HG03521 (cell line): ENCODE measurements around the gene DCUN1D3.
"Not testable (repeated sequence)": the region's sequence is repeated elsewhere in the genome, so short reads cannot be mapped to it uniquely, and the experiment has no call there.

Experiments
- ATAC-seq: cut with Tn5 transposase; IDR thresholded peaks from one replicate; pipeline ENCODE4 v1.9.1; 2021; ENCODE audit warnings: mild to moderate bottlenecking, moderate library complexity; ENCODE audit not compliant: unreplicated experiment

DCUN1D3 gene

DNA sequence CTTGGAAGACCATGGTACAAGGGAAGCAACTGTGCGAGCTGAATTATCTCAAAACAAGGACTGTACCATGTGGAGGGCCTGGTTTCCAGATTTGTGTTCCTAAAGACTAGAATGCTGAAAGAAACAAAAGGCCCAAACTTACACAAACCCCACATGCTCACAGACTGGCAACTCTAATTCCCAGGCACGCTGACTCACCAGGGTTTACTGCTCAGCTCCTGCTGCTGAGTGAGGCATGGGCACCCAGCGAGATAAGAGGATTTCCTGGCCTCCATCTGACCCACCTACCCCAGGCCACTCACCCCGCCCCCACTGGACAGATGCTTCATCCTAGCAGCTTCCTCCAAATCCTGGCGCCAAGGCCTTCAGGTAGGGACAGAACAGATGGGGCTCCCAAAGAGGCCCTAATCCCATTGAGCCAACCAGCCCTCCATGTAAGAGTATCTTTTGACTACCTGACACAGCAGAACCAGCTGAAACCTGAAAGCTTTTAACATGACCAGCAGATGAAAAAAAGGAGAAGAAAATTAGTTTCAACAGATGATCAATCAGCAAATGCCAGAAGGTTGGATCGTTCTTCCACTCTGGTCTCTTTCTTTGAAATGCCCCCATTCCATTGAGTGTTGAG lies 33.9 kb downstream of the DCUN1D3 start:
- ATAC-seq, result no peak

DNA sequence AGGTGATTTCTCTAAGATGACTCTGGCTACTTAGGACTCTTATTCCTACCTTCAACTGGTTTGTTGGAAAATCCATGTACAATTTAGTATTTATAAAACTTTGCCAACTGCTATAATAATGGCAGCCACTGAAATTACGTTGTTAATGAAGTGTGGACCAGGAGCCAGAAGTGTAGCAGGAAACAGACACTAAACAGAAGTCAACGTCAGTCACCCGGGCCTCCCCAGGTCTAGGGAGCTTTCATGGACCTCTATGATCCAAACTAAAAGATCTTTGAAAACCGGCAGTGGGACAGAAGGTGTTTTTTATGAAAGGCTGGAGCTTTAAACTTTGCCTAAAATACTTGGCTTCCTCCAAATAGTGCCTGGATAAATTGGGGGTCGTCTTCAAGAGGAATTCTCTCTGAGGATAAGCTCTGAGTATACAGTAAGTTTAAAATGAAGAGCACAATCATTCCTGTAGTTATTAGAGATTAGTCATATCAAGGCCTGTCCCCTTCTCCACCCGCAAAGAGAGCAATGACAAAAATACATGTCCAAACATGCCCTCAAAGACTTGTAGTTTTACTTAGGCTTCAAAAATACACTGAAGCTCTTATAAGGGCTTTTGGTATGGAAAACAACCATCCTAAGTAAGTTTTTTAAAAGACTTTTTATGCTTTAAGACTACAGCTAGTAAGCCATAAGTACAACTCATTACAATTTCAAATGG lies 34.6 kb downstream of the DCUN1D3 start:
- ATAC-seq, result no peak

DNA sequence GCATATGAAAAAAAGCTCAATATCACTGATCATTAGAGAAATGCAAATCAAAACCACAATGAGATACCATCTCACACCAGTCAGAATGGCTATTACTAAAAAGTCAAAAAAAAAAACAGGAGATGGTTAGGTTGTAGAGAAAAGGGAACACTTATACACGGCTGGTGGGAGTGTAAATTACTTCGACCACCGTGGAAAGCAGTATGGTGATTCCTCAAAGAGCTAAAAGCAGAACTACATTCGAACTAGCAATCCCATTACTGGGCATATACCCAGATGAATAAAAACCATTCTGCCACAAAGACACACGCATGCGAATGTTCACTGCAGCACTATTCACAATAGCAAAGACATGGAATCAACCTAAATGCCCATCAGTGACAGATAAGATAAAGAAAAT lies 35.8 kb downstream of the DCUN1D3 start:
- ATAC-seq, result not testable (repeated sequence)

DNA sequence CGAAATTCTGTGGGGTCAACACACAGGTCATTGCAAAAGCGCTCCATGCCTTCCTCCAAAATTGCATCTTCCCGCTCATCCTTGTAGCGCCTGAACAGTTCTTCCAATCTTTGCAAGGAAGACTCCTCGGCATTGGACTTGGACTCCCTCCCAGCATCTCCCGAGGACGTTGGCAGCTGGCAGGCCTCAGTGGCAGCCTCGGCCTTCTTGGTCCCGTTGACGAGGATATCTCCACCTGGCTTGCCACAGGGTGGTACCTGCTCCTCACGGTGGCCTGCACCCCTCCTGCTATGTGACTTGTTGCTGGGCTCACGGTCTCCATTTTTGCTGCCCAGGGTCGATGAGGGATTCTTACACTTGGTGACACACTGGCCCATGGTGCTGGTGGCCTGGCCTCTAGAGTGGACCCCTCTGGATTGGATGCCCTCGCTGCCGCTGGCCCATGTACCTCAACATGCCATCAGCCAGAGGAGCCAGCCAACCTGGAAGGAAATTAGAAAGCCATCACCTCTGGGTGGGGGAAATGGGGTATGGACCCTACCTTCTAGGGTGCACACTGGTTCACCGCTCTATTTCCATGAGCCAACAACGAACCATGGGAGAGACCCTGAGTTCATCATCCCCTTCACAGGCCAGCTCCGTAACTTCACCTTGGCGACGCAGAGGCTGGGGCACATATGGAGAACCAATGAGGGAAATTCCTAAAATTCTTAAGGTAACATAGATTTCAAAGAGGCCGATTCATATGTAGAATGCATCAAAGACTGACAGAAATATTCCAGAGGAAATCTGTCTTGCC lies 37.8 kb downstream of the DCUN1D3 start:
- no peak for ATAC-seq

DNA sequence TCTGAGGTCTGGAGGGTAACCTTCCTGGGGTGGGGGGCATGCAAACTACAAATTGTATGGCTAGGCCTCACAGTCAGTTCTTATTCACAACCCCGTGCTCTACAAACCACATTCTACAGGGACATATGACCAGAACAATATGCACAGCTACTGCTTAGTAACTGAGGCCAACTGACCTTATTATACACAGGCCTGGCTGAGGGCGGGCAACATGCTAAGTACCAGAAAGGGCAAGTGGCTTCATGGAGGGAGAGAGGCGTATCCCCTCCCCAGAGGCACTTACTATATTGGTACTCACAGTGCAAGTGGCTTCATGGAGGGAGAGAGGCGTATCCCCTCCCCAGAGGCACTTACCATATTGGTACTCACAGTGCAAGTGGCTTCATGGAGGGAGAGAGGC lies 39.2 kb downstream of the DCUN1D3 start:
- ATAC-seq, result not testable (repeated sequence)

DNA sequence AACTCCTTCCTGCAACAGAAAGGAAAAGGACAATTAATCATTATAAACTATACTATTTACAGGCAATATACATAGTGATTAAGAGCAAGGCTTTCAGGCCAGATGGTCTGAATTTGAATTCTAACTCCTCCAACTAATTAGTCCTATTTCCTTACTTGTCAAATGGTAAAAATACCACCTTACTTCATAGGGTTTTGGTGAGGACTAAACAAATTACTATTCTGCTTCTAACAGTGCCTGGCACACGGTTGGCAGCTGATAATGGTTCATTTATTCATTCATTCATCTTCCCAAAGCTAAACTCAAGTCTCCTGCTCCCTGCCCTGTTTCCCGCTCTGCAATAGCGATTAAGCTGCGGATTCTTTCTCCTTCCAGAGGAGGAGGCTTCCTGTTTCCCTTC lies 39.8 kb downstream of the DCUN1D3 start:
- no peak for ATAC-seq

DNA sequence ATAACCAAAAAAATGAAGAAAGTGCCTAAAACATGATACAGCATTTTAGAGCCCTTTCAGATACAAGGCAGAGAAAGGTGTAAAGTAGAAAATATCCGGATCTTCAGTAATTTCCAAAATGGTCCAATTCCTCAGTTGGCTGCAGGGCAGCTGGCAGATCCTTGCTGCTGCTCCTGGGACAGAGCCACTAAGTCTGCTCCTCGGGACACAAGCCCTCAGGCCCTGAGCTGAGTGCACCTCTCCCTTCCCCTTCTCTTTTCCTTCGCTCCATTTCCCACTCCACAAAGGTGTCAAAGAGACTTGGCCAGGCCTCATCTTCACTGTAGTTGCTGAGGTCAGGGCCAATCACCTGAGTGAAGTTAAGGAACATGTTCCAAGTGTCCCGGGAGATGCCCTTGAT lies 40.5 kb downstream of the DCUN1D3 start:
- ATAC-seq, result no peak

DNA sequence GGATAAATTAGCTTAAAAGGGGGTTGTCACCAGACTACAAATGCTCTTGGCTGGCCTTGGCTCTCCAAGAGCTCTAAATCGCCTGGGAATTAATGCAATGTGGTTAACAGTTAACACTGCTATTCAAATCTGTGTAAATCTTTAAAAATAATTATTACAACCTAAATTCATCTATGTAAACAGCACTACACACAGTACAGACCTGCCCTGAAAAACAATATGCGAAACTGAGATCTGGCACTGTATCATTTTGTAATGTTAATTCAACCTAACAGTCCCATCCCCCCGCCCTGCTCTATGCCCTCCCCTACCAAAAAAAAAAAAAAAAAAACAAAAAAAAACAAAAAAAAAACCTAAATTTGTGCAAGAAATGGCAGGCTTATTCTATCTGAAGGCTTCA lies 40.9 kb downstream of the DCUN1D3 start:
- no peak for ATAC-seq

DNA sequence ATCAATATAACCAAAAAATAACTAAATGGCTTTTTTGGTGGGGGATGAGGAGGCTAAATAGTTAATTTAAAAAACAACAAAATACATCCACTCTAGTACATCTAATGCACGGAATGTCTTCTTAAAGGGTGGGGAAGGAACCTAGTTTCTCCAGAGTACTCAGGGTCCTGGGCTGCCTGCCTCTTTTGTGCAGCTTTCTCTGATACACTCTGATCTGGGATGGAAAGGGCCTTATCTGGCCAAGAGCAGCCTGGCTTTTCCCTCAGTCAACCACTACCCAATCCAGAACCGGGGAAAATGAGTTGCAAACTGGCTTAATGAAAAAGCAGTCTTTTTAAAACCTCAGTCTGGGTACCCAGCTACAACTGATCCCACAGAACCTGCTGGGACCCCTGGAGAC lies 42.9 kb downstream of the DCUN1D3 start:
- no peak for ATAC-seq

DNA sequence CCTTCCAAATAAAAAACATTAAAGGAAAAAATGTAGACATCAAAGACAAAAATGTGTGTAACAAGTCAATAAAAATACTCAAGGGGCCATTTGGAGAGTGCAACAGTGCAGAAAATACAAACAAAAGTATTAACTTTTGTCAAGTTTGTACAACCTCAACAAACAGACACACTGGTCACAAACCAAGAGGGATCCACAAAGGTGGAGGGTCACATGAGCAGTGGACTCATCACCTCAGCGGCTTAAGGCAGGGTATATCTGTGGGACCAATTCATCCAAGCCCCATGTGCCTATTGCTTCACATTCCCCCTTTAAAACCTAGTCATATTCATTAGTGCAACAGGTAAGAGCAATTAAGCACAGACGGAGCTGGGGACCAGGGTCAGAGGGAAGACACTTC lies 45.2 kb downstream of the DCUN1D3 start:
- no peak for ATAC-seq

DNA sequence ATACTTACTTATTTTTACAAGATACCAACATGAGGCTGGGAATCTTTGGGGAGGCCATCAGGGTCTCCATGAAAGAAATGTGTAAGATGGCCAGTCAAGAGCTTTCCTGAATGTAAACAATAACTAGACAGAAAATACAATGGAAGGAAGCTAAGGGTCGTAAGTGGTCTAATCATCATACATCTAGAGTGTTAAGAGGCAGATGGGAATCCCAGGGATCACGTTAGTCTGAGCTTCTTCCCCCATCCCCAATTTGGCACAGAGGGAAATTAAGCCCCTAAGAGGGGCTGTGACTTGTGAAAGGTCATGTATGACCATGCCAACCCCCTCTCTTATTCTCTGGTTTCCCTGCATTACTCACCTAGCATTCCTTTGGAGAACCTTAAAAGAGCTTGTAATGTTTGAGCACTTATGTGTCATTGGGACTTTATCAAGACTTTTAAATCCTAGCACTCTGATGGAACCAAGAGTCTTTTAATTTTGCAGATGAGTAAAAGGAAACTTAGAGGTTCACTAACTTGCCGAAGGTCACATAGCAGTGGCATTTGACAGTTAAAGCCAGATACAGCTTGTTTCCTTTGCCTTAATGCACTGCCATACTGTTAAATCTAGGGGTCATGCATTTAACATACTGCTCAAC lies 46.1 kb downstream of the DCUN1D3 start:
- ATAC-seq, result no peak

DNA sequence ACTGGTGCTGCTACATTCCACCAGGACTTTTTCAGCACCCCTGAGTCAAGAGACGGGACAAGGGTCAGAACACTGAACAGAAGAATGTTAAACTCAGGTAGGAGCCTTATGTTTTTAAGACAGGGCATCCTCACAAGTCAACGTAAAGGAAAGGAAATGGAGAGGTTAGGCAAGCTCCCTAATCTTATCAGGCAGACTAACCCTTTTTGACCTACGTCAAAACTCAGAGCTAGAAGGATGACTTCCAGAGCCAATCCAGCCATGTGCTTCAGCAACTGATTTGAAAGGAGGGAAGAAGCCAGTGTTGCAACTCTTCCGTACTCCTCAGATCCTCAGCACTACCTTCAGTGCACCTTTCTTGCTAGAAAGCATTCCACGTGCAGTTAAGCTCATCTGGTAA lies 47.0 kb downstream of the DCUN1D3 start:
- ATAC-seq, result no peak

DNA sequence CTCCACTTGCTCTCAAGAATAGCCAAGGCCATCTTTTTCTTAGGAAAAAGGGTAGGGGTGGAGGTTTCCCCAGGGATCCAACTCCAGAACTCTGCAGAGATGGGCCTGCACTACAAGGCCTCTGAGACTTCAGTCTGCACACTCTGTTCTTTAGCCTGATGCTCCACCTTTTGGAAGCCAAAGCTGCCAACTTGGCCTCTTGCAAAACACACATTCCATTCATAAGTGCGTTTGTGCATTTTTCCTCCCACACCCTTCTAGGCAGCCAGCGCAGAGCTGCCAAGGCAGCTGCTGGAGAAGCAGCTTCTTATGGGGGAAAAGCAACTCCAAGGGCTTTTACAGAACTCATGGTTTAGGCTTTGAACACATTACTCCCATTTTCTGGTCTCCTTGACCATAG lies 48.6 kb downstream of the DCUN1D3 start:
- no peak for ATAC-seq

DNA sequence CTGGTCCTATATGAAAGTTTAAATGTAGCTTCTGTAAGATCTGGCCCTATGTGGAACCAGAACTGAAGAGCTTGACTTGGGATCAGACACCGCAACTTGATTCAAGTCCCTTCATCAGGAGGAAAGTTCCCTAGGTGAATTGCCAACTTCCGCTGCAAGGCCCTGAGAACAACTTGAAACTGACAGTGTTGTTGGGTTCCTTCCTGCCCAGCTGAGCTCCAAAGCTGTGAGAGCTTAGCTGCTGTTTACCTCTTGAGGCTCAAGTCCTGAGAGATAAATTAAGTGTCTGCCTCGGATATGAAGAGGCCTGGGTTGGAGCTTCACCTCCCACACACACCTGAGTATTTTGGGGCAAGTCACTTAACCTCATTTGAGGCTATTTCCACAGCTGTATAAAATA lies 49.2 kb downstream of the DCUN1D3 start:
- ATAC-seq, result no peak

DNA sequence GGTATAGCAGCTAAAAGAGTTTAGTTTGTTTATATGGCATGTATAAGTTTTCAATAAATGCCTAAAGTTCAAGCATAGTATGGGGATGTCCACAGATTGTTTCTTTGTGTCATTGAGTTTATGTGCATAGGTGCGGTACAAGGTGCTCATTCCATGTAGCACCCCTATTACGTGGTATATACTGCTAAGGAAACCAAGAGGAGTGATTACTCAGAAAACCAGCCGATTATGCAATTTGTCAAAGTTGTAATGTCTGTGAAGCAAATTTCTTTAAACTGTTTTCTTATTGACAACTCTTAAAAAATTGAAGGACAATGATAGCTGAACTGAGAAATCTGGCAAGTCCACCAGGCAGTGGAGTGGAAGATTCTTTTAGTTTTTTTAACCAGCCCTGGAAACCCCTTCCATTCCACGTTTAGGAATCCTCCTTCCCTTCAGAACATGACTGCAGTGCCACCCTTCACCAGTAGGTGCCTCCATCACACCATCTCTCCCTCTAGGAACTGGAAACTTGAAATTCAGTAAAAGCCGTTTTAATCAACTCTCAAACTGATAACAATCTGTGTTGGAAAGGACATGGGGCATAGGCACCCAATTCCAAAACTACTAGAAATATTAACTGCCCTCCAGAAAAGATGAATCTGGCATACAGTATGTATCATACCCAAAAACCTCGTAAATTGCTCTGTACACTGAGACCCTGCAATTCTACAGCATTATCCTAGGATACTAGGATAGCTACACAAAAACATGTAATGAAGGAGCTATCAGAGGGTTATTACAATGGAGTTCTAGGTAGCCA lies 50.4 kb downstream of the DCUN1D3 start:
- ATAC-seq, result no peak

DNA sequence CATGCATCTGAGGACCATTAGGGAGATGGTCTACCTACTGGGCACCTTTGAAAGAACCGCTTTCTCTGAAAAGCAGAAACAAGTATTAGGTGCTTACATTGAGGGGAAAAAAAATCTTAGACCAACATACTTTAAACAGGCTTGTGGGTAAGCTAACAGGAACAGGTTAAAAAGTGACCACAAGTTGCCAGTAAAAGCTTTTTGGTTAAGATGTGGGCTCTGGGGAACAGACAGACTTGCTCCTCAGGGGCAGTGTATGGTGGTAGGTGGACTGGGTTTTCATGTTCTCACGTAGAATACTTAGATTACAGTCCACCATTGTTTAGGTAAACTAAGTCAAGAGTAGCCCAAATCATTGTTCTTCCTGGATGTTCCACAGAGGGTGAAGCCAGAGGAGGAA lies 52.6 kb downstream of the DCUN1D3 start:
- no peak for ATAC-seq

DNA sequence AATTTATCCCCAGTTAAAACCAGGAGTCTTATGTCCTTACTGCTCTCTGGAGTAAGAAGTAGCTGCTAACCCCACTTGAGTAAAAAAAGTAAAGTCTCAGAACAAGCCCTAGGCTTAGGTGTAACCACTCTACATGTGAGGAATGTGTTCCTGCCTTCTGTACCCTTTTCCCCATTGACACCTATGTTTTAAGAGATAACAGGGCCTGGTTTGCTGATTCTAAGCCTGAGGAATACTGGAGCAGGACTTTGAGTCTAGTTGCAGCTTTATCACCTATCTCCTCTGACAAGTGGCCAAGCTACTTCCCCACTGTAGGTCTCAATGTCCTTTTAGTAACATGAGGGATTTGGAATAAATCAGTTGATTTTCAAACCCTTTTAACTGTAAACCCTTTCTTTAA lies 53.6 kb downstream of the DCUN1D3 start:
- ATAC-seq, result no peak

DNA sequence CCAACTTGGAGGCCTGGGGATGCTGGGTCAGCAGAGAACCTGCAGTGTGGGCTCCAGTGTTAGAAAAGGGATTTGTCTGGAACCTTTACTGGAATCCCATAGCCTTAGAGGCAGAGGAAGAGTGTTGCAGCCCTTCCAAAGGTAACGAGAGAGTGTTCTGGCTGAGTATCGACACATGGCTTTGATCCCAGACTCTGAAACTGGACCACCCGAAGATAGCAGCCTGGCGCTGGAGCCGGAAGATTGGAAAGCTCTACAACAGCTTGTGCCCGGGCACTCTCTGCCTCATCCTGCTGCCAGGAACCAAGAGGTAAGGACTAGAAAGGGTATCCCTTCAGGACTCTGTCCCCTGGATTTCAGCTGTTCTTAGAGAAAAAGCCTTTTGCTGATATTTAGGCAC lies 54.1 kb downstream of the DCUN1D3 start:
- no peak for ATAC-seq

DNA sequence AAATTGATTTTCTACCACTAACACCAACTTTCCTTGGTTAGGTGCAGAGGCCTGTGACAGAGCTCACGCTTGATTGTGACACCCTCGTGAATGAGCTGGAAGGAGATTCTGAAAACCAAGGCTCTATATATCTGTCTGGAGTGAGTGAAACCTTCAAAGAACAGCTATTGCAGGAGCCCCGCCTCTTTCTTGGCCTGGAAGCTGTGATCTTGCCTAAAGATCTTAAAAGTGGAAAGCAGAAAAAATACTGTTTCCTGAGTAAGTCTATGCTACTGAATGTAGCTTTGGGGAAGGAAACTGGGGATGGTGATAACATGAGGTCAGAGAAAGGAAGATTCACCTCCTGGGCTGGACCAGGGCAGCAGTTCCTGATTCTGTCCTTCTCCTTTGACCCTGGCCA lies 55.6 kb downstream of the DCUN1D3 start:
- no peak for ATAC-seq

DNA sequence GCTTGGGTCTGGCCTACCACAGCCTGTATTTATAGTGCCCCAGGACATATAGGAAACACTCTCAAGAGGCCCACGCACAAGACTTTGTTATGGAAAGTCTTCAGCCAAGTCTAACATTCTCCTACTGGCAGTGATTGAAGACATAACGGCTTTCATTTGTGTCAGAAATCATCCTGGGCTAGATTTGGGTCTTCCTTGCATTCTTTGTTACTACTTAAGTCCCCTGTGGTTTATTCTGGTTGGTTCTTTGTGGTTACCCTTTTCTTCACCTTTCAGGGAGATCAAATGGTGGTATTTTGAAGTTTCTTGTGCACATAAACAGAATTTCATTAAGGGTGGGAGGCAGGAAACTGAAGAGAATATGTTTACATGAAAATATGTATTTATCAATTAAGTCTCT lies 56.1 kb downstream of the DCUN1D3 start:
- no peak for ATAC-seq

DNA sequence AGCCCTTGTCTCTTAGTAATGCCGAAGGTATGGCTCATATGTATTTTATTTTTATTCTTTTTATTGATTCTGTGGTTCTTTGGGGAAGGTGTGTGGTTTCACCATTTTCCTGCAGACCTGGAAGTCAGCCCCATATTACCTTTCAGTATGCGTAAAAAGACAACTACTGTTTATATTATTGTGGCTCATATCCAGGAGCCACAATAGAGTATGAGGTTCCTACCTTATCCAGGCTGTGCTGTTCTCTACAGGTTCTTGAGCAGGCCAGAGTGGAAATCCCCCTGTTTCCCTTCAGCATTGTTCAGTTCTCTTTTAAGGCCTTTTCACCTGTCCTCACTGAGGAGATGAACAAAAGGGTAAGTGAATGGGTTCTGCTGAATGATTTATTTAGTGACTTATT lies 60.7 kb downstream of the DCUN1D3 start:
- no peak for ATAC-seq
